ENCODE data around the gene SZRD1.
A peak's percentile ranks its signal among the peaks of the same experiment; 100 is the strongest.

Gene SZRD1

GRCh38 chr1:16366722-16367257, at the start of gene SZRD1:
Gene SZRD1, plus strand, starts transcription at chr1:16367242. Its CDS starts 16 bp downstream, at chr1:16367258.
- Histone ChIP-seq H3K9ac (peak within 1 kb of the TSS; percentile 80), H3K36me3 (ENCODE audit: control insufficient read depth, insufficient read depth, low read length) (no peaks in the 10 kb centered on the region), H3K4me3 (ENCODE audit: low read depth, low read length) (peak within 1 kb of the TSS; percentile 85), H3K9me3 (ENCODE audit: control insufficient read depth, low read length) (no peaks in the 10 kb centered on the region), H3K4me2 (ENCODE audit: low read length) (peak within 1 kb of the TSS; percentile 86), H3K27me3 (ENCODE audit: control insufficient read depth, insufficient read depth, low read length) (no peaks in the 10 kb centered on the region), H3K79me2 (peaks cover 23% of the 10 kb centered on the region), H2AFZ (peak within 1 kb of the TSS; percentile 92), H3K27ac (peak within 1 kb of the TSS; percentile 95), H3K4me1 (no peaks in the 10 kb centered on the region)
- no peak for TF ChIP-seq CTCF (IDR thresholded peaks at IDR 0.05)

- no peak for TF ChIP-seq CTCF (IDR thresholded peaks at IDR 0.05)
- Histone ChIP-seq H3K9me3 (ENCODE audit: control insufficient read depth, low read length) (no peaks in the 10 kb centered on the region), H3K4me3 (ENCODE audit: low read depth, low read length) (no peak overlapping the region), H3K36me3 (ENCODE audit: control insufficient read depth, insufficient read depth, low read length) (no peaks in the 10 kb centered on the region), H2AFZ (no peak overlapping the region), H3K4me1 (no peaks in the 10 kb centered on the region), H3K9ac (no peak overlapping the region), H3K27ac (no peak overlapping the region), H3K4me2 (ENCODE audit: low read length) (no peak overlapping the region), H3K79me2 (peaks cover 9% of the 10 kb centered on the region), H3K27me3 (ENCODE audit: control insufficient read depth, insufficient read depth, low read length) (no peaks in the 10 kb centered on the region)
Observed at GRCh38 chr1:16318555-16318954, 48.5 kb upstream of the SZRD1 start.

- H3K4me2 ChIP-seq (ENCODE audit: low read length): no peak overlapping the region
- H3K4me1 ChIP-seq: no peaks in the 10 kb centered on the region
- H2AFZ ChIP-seq: no peak overlapping the region
- no peak overlapping the region for H3K27ac ChIP-seq
- no peaks in the 10 kb centered on the region for H3K9me3 ChIP-seq (ENCODE audit: control insufficient read depth, low read length)
- H3K4me3 ChIP-seq (ENCODE audit: low read depth, low read length): no peak overlapping the region
- no peaks in the 10 kb centered on the region for H3K27me3 ChIP-seq (ENCODE audit: control insufficient read depth, insufficient read depth, low read length)
- H3K9ac ChIP-seq: no peak overlapping the region
- H3K36me3 ChIP-seq (ENCODE audit: control insufficient read depth, insufficient read depth, low read length): no peaks in the 10 kb centered on the region
- peaks cover 14% of the 10 kb centered on the region for H3K79me2 ChIP-seq
- no peak for TF ChIP-seq CTCF (IDR thresholded peaks at IDR 0.05)
Observed at GRCh38 chr1:16321176-16321867, 45.7 kb upstream of the SZRD1 start.

GRCh38 chr1:16324456-16324890, 42.6 kb upstream of the SZRD1 start:
- TF ChIP-seq CTCF (IDR thresholded peaks at IDR 0.05): no peak
- H3K79me2 ChIP-seq: peaks cover 23% of the 10 kb centered on the region
- H2AFZ ChIP-seq: no peak overlapping the region
- H3K9me3 ChIP-seq (ENCODE audit: control insufficient read depth, low read length): no peaks in the 10 kb centered on the region
- H3K27me3 ChIP-seq (ENCODE audit: control insufficient read depth, insufficient read depth, low read length): no peaks in the 10 kb centered on the region
- H3K27ac ChIP-seq: no peak overlapping the region
- no peak overlapping the region for H3K9ac ChIP-seq
- H3K4me2 ChIP-seq (ENCODE audit: low read length): no peak overlapping the region
- H3K4me1 ChIP-seq: no peaks in the 10 kb centered on the region
- H3K4me3 ChIP-seq (ENCODE audit: low read depth, low read length): no peak overlapping the region
- H3K36me3 ChIP-seq (ENCODE audit: control insufficient read depth, insufficient read depth, low read length): no peaks in the 10 kb centered on the region

Measured in parathyroid adenoma (tissue), 2 donors.